Tibial artery (tissue), 4 donors: ENCODE data around the gene IDI1.
"Not testable (repeated sequence)": the region's sequence is repeated elsewhere in the genome, so short reads cannot be mapped to it uniquely, and the experiment has no call there.

Experiments used
- DNase-seq, 2 donors: peaks; one replicate each; pipeline ENCODE4 v3.0.0-alpha.2; 2019
- H3K27ac ChIP-seq, 2 donors: fragments of 200-600 bp; sonication (generic) in 1 of 2; 1 replicate in 1 of 2; 2 replicates in 1 of 2; pipeline ENCODE4 v1.5.1; 2018 to 2019; ENCODE audit warnings: mild to moderate bottlenecking in 1 of 2
- H3K27me3 ChIP-seq, 2 donors: fragments of 200-600 bp; sonication (generic) in 1 of 2; one replicate each; pipeline versions ENCODE4 v1.5.1 to v1.6.0; 2016 to 2019
- H3K36me3 ChIP-seq, 3 donors: fragments of 200-600 bp; sonication (generic) in 2 of 3; one replicate each; pipeline ENCODE4 v1.5.1; 2016 to 2019; ENCODE audit warnings: mild to moderate bottlenecking in 2 of 3
- H3K4me1 ChIP-seq, 4 donors: fragments of 200-600 bp; sonication (generic) in 2 of 4; 1 replicate in 3 of 4; 2 replicates in 1 of 4; pipeline ENCODE4 v1.5.1; 2016 to 2019
- H3K4me3 ChIP-seq, 2 donors: fragments of 200-600 bp; sonication (generic) in 1 of 2; 1 replicate in 1 of 2; 2 replicates in 1 of 2; pipeline ENCODE4 v1.5.1; 2018 to 2019; ENCODE audit warnings: mild to moderate bottlenecking in 2 of 2
- H3K9me3 ChIP-seq, 3 donors: fragments of 200-600 bp; sonication (generic) in 1 of 3; one replicate each; pipeline ENCODE4 v1.5.1; 2016 to 2019
- intact Hi-C: fragments of 100-400 bp; cut with DNase I; formaldehyde crosslinking; loops from one replicate; pipeline ENCODE4 v1.15.0; 2023; ENCODE audit warnings: low total_unique reads
- TF ChIP-seq, protein P1 (sequence below), 2 experiments: fragments of 200-600 bp in 1 of 2; fragments of 450-650 bp in 1 of 2; IDR thresholded peaks; one replicate each; pipeline ENCODE4 v1.5.1; 2017 to 2019; ENCODE audit warnings: antibody characterized with exemption in 2 of 2, mild to moderate bottlenecking in 1 of 2, moderate library complexity in 1 of 2

The IDI1 gene

GRCh38 chr10:1070919-1071318 is 22.0 kb upstream of the IDI1 start:
- intact Hi-C loops = loop anchor here (5.0 kb wide), 1 partner anchor 866 kb away; no protein-coding TSS in a partner anchor
- DNase-seq = no peak
- H3K27ac ChIP-seq = no peak overlapping the region
- no peaks in the 10 kb centered on the region for H3K9me3 ChIP-seq
- TF ChIP-seq, protein P1, sequence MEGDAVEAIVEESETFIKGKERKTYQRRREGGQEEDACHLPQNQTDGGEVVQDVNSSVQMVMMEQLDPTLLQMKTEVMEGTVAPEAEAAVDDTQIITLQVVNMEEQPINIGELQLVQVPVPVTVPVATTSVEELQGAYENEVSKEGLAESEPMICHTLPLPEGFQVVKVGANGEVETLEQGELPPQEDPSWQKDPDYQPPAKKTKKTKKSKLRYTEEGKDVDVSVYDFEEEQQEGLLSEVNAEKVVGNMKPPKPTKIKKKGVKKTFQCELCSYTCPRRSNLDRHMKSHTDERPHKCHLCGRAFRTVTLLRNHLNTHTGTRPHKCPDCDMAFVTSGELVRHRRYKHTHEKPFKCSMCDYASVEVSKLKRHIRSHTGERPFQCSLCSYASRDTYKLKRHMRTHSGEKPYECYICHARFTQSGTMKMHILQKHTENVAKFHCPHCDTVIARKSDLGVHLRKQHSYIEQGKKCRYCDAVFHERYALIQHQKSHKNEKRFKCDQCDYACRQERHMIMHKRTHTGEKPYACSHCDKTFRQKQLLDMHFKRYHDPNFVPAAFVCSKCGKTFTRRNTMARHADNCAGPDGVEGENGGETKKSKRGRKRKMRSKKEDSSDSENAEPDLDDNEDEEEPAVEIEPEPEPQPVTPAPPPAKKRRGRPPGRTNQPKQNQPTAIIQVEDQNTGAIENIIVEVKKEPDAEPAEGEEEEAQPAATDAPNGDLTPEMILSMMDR (IDR thresholded peaks at IDR 0.05) = no peak
- no peaks in the 10 kb centered on the region for H3K27me3 ChIP-seq
- no peak overlapping the region for H3K4me3 ChIP-seq
- H3K36me3 ChIP-seq = peaks cover 22 to 29% (median 25%) of the 10 kb centered on the region in 3 donors
- no peaks in the 10 kb centered on the region for H3K4me1 ChIP-seq

GRCh38 chr10:1068380-1069361 is 19.8 kb upstream of the IDI1 start:
- H3K4me3 ChIP-seq = no peak overlapping the region
- no peaks in the 10 kb centered on the region for H3K27me3 ChIP-seq
- H3K36me3 ChIP-seq = peaks cover 11 to 18% (median 17%) of the 10 kb centered on the region in 3 donors
- TF ChIP-seq, protein P1 (IDR thresholded peaks at IDR 0.05) = no peak
- no peak overlapping the region for H3K27ac ChIP-seq
- DNase-seq = no peak
- H3K4me1 ChIP-seq = no peaks in the 10 kb centered on the region
- intact Hi-C loops = no loop called here
- no peaks in the 10 kb centered on the region for H3K9me3 ChIP-seq

GRCh38 chr10:1066734-1067133 is 17.8 kb upstream of the IDI1 start:
- H3K27ac ChIP-seq, H3K4me1 ChIP-seq, H3K36me3 ChIP-seq, DNase-seq, H3K4me3 ChIP-seq, H3K27me3 ChIP-seq, H3K9me3 ChIP-seq, intact Hi-C loops: not testable (repeated sequence)

DNA sequence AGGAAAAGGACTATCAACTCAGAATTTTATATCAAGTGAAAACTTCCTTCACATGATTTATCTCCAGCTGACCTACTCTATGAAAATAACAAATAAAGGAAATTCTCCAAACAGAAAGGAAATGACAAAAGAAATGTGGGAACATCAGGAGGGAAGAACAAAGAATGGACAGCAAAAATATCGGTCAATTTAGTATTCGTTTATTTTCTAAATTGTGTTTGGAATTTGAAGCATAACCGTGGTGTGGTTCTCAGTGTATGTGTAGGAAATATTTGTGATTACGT is 16.0 kb upstream of the IDI1 start:
- no peak overlapping the region for H3K4me3 ChIP-seq
- no peaks in the 10 kb centered on the region for H3K27me3 ChIP-seq
- intact Hi-C loops = no loop called here
- H3K9me3 ChIP-seq = no peaks in the 10 kb centered on the region
- H3K27ac ChIP-seq = no peak overlapping the region
- no peaks in the 10 kb centered on the region for H3K4me1 ChIP-seq
- peaks cover 6% of the 10 kb centered on the region in 3 donors for H3K36me3 ChIP-seq
- TF ChIP-seq, protein P1 (IDR thresholded peaks at IDR 0.05) = no peak
- DNase-seq = no peak

GRCh38 chr10:1063232-1063865 is 14.4 kb upstream of the IDI1 start:
- intact Hi-C loops = no loop called here
- H3K27ac ChIP-seq = no peak overlapping the region
- no peaks in the 10 kb centered on the region for H3K9me3 ChIP-seq

More at GRCh38 chr10:1063232-1063865, 14.4 kb upstream of the IDI1 start:
- no peak overlapping the region for H3K4me3 ChIP-seq
- no peaks in the 10 kb centered on the region for H3K27me3 ChIP-seq
- TF ChIP-seq, protein P1 (IDR thresholded peaks at IDR 0.05) = no peak
- peaks cover 0 to under 1% (median 0%) of the 10 kb centered on the region in 4 donors for H3K4me1 ChIP-seq
- DNase-seq = no peak
- H3K36me3 ChIP-seq = peaks cover 6% of the 10 kb centered on the region in 3 donors
